Ammon's horn (tissue), 1 donor: ENCODE data around the gene AFF1.

Experiments
- DNase-seq: peaks from one replicate; pipeline ENCODE4 v3.0.0-alpha.2; 2016; ENCODE audit warnings: low spot score

Gene AFF1

GRCh38 chr4:87151730-87152129 is 216.9 kb downstream of the AFF1 start:
- no peak for DNase-seq

- DNase-seq: no peak
Observed at GRCh38 chr4:87152310-87153041, 217.7 kb downstream of the AFF1 start.

- no peak for DNase-seq
Observed at GRCh38 chr4:87153078-87153870, 218.5 kb downstream of the AFF1 start.

- no peak for DNase-seq
Observed at GRCh38 chr4:87165892-87166291, 231.1 kb downstream of the AFF1 start.

- DNase-seq: no peak
Observed at GRCh38 chr4:87166296-87166854, 231.6 kb downstream of the AFF1 start.

- no peak for DNase-seq
Observed at GRCh38 chr4:87171944-87172343, 237.1 kb downstream of the AFF1 start.

- DNase-seq: no peak
Observed at GRCh38 chr4:87174672-87175071, 239.9 kb downstream of the AFF1 start.

- DNase-seq: no peak
Observed at GRCh38 chr4:87179751-87180150, 244.9 kb downstream of the AFF1 start.

- DNase-seq: no peak
Observed at GRCh38 chr4:87180767-87181166, 246.0 kb downstream of the AFF1 start.

GRCh38 chr4:87185146-87185870 is 250.5 kb downstream of the AFF1 start:
- DNase-seq: no peak

GRCh38 chr4:87188048-87188447 is 253.2 kb downstream of the AFF1 start:
- no peak for DNase-seq

GRCh38 chr4:87188932-87189331 is 254.1 kb downstream of the AFF1 start:
- DNase-seq: no peak
